Activated CD4-positive, CD25-positive, alpha-beta regulatory T cell (primary cell): ENCODE data around the gene RDH16.

Source experiments
- DNase-seq, 4 experiments: peaks; one replicate each; lab custom pipeline; 2025; lab: John Stamatoyannopoulos, UW

Gene RDH16

GRCh38 chr12:56957229-56958052, at the start of gene RDH16:
Gene RDH16 (minus strand): TSS chr12:56957608. CDS start chr12:56957462, 146 bp downstream.
- DNase-seq, result no peak

GRCh38 chr12:57006809-57007475, 49.5 kb upstream of the RDH16 start:
- no peak for DNase-seq

DNA sequence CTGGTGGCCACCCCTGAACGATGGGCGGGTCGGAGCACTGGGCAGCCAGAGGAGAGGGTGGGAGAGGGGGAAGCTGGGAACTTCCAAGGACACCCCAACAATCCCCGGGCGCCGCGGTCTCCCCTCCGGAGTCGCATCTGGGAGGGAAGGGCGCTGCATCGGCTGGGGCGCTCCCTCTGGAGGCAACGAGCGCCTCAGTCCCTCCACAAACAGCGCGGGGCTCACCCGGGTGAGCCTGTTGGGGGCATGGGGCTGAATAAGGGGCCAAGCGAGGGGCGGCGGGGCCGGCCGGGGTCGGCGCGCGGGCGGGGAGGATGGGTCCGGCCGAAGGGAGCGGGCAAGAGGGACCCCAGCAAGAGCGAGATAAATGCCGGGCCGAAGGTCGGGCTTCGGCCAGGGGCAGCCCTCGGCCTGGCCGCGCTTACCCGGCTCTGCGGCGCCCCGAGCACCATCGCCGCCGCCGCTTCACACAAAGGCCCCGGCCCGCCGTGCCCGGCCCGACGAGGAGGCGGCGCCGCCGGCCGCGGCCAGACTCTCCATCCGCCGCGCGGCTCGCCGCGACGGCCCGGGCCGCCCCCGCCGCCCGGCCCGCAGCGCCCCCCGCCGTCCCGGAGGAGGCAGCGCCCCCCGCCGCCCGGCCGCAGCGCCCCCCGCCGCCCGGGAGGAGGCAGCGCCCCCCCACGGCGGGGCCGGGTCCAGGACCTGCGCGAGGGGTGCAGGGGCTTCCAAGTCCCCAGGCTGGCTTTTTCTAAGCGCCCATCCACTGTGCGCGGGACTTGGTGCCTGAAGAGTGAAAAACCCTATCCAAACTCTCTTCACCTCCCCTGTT, 48.8 kb upstream of the RDH16 start, which contains the start of gene ZBTB39:
TSS of gene ZBTB39 (minus strand) at position 567 of the 829 bp plus-strand sequence. CDS start 1,629 bp downstream, outside the sequence.
- peak; percentile 24 to 72 (median 57) for DNase-seq

GRCh38 chr12:57004651-57005050, 47.2 kb upstream of the RDH16 start:
- DNase-seq, result no peak

DNA sequence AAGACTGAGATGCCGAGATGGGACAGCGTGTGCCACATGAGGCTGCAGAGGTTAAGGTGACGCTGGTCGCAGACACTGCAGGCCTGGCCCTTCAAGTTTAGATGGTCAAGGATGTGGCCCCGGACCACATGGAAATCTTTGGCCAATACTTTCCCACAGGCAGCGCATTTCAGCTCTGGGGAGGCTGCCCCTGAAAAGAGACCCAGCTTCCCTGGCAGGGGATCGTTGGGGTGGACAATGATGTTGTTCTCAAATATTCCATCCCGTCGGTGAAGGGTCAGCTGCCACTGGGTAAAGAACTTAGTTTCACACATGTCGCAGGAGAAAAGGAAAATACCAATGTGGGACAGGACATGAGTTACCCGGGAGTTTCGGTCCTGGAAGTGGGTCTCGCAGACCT, 46.0 kb upstream of the RDH16 start:
- no peak for DNase-seq

DNA sequence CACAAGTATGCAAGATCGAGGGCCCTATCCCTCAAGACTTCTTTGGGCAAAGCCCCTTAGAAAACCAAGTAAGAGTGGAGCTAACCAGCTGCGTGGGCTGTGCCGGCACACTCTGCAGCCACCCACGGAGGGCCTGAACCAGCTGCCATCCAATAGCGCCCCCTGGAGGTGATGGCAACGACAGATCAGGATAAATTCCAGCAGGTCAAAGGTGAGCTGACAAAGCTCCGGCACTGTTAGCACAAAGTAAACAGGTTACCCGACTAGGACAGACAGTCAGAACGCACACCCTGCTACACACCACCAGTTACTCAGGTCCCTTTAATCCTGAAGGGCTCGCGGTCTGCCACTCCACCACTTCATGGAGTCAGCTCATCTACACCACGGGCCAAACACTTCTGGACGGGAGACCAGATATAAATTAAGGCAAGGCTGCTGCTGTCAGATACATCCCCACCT, 44.1 kb upstream of the RDH16 start:
- peak; percentile 42 to 59 (median 51) for DNase-seq

DNA sequence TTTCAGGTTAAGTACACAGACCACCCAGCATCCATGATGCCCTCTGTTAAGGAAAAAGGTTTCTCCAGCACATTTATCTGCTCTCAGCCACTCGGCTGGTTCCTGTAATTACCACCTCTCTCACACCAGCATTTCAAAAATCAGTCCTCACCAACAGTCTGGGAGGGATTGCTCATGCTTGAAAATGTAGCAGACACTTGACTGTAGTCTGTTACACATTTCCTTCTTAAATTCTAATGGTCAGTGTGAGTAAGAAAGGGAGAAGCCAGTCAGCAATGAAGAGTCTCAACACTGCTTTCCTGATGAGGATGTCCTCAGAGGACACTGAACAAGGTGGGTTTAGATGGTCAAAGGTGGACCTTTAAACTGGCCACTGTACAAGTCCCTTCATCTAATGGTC, 43.0 kb upstream of the RDH16 start:
- no peak for DNase-seq

- no peak for DNase-seq
Measured at GRCh38 chr12:56999456-56999855, 42.0 kb upstream of the RDH16 start.

- peak in 2 of 4 experiments; percentile 16 to 31 for DNase-seq
Measured at GRCh38 chr12:56998981-56999380, 41.6 kb upstream of the RDH16 start.

- DNase-seq, result no peak
Measured at GRCh38 chr12:56998316-56998715, 40.9 kb upstream of the RDH16 start.

DNA sequence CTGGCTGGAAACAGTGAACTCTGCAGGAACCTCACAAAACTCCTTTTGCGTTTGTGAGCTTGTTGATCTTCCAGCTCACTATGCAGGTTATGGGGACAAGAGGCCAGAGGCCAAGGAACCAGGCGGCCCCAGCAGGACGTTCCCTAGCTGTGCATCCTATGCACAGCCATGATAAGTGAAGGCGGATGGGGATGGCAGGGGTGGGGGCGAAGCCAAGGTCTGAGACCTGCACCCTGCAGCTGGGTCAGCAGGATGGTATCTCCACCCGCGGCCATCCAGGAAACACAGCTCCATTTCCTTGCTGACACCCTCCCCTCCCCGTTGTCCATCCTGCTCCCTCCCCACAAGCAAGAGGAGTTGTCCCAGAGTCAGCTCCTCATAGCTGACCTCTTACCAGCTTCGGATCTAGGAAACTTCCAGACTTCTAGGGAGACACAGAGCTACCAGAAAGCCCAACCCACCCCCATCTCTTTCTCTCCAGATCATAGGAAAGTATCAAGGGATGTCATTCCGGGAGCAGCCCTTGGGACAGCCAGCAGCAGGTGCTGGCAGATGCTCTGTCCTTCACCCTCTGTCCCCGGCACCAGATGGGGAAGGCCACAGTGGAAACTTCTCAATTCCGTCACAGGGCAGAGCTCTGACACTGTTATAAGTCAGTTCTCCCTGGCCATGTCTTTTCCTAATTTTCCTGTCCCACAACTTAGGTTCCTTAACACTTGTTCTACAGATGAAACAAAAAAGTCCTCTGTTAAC, 39.6 kb upstream of the RDH16 start:
- no peak for DNase-seq

- no peak for DNase-seq
Measured at GRCh38 chr12:56995930-56996496, 38.6 kb upstream of the RDH16 start.

DNA sequence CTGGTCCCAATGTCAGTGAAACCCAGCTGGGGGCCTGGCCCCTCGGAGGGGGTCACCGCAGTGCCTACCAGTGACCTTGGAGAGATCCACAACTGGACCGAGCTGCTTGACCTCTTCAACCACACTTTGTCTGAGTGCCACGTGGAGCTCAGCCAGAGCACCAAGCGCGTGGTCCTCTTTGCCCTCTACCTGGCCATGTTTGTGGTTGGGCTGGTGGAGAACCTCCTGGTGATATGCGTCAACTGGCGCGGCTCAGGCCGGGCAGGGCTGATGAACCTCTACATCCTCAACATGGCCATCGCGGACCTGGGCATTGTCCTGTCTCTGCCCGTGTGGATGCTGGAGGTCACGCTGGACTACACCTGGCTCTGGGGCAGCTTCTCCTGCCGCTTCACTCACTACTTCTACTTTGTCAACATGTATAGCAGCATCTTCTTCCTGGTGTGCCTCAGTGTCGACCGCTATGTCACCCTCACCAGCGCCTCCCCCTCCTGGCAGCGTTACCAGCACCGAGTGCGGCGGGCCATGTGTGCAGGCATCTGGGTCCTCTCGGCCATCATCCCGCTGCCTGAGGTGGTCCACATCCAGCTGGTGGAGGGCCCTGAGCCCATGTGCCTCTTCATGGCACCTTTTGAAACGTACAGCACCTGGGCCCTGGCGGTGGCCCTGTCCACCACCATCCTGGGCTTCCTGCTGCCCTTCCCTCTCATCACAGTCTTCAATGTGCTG, 38.0 kb upstream of the RDH16 start:
- no peak for DNase-seq

- DNase-seq, result no peak
Measured at GRCh38 chr12:56994231-56994746, 36.9 kb upstream of the RDH16 start.

DNA sequence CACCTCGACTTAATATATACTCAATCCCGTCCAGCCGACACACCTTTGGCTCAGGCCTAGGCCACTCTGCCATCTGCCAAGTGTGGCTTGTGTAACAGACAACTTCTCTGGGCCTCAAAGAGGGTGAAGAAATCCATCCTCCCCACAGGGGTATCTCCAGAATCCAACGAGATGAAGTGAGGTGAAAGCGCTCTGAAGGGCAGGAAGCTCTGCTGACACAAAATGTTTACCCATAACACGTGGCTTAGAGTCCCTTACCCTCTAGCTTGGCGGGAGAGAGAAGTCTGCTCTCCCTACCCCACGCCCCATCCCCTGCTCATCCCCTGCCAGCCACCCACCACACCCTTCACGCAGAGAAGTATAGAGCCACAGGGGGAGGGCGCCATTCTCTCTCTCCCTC, 35.9 kb upstream of the RDH16 start:
- no peak for DNase-seq

- DNase-seq, result no peak
Measured at GRCh38 chr12:56991319-56992246, 34.2 kb upstream of the RDH16 start.

DNA sequence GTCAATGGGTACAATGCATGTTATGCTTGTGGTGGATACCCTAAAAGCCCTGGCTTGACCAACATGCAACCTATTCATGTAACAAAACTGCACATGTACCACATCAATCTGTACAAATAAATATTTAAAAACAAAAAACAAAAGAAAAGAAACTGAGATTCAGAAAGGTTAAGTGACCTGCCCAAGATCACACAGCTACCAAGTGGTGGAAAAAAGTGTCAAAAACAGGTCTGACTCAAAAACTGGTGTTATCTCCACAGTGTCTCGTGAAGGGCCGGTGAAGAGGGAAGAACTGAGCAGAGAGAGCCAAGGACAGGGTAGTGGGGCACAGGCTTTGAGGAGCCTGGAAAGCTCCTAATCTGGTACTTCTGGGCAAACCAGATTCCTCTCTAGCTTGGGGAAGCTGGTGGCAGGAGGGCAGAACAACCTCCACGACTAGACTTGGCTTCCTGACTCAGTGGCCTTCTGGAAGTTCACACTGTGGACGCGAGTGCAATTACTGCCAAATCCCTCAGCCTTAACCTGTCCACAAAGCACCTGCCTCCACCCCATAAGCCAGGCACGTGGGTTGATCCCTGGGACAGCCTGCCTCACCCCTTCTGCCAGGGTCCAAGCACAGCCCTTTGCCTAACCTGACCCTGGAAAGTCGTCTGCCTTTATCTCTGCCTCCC, 33.4 kb upstream of the RDH16 start:
- DNase-seq, result no peak

GRCh38 chr12:56989861-56990610, 32.6 kb upstream of the RDH16 start:
- no peak for DNase-seq
